RWPE2 (cell line): Measurements from ENCODE around the gene STEAP4.

ENCODE experiments used
- ATAC-seq: fragments of 200-7000 bp; cut with Tn5 transposase; 3 replicates; pipeline ENCODE4 v1.9.1; 2021; ENCODE audit warnings: low read depth
- DNase-seq: peaks from one replicate; pipeline ENCODE4 v3.0.0-alpha.2; 2020; ENCODE audit warnings: low spot score
- H3K27ac ChIP-seq: fragments of 450-650 bp; 2 replicates; pipeline ENCODE4 v1.5.1; 2017; ENCODE audit warnings: mild to moderate bottlenecking; ENCODE audit not compliant: poor library complexity, severe bottlenecking
- H3K27me3 ChIP-seq: fragments of 250-450 bp; sonication (Bioruptor Pico); 2 replicates; pipeline ENCODE4 v1.5.1; 2021; ENCODE audit warnings: mild to moderate bottlenecking, moderate library complexity; ENCODE audit not compliant: insufficient read depth, poor library complexity, severe bottlenecking
- H3K36me3 ChIP-seq: fragments of 250-450 bp; sonication (Bioruptor Pico); 2 replicates; pipeline ENCODE4 v1.5.1; 2020; ENCODE audit warnings: low read depth, mild to moderate bottlenecking, moderate library complexity
- H3K4me1 ChIP-seq: fragments of 250-450 bp; sonication (Bioruptor Pico); 2 replicates; pipeline ENCODE4 v1.5.1; 2021; ENCODE audit warnings: mild to moderate bottlenecking, moderate library complexity; ENCODE audit not compliant: insufficient read depth, poor library complexity, severe bottlenecking
- H3K4me3 ChIP-seq: fragments of 250-450 bp; sonication (Bioruptor Pico); 2 replicates; pipeline ENCODE4 v1.5.1; 2021; ENCODE audit warnings: mild to moderate bottlenecking, moderate library complexity; ENCODE audit not compliant: severe bottlenecking
- H3K9me3 ChIP-seq: fragments of 250-450 bp; sonication (Bioruptor Pico); 2 replicates; pipeline ENCODE4 v1.5.1; 2021; ENCODE audit warnings: mild to moderate bottlenecking, moderate library complexity; ENCODE audit not compliant: severe bottlenecking
- TF ChIP-seq, protein P1 (sequence below): fragments of 450-650 bp; IDR thresholded peaks from one replicate; pipeline ENCODE4 v1.5.1; 2017; ENCODE audit warnings: mild to moderate bottlenecking, moderate library complexity; ENCODE audit not compliant: poor library complexity, severe bottlenecking

The STEAP4 gene

DNA sequence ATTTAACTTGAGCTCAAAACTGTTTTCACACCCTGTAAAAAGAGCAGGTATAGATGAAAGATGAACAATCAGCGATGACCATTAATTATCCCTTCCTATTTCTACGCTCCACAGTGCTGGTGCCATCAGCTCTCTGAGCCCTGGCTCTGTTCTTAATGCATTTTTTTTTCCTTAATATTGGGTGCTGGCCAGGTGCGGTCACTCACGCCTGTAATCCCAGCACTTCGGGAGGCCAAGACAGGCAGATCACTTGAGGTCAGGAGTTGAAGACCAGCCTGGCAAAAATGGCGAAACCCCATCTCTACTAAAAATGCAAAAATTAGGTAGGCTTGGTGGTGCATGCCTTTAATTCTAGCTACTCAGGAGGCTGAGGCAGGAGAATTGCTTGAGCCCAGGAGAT is 4.2 kb downstream of the STEAP4 start:
- TF ChIP-seq, protein P1, sequence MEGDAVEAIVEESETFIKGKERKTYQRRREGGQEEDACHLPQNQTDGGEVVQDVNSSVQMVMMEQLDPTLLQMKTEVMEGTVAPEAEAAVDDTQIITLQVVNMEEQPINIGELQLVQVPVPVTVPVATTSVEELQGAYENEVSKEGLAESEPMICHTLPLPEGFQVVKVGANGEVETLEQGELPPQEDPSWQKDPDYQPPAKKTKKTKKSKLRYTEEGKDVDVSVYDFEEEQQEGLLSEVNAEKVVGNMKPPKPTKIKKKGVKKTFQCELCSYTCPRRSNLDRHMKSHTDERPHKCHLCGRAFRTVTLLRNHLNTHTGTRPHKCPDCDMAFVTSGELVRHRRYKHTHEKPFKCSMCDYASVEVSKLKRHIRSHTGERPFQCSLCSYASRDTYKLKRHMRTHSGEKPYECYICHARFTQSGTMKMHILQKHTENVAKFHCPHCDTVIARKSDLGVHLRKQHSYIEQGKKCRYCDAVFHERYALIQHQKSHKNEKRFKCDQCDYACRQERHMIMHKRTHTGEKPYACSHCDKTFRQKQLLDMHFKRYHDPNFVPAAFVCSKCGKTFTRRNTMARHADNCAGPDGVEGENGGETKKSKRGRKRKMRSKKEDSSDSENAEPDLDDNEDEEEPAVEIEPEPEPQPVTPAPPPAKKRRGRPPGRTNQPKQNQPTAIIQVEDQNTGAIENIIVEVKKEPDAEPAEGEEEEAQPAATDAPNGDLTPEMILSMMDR, result no peak
- ATAC-seq (no peak), DNase-seq (no peak)
- no peaks in the 10 kb centered on the region for H3K27me3 ChIP-seq
- no peaks in the 10 kb centered on the region for H3K9me3 ChIP-seq
- H3K27ac ChIP-seq, result no peak overlapping the region
- H3K4me1 ChIP-seq, result no peaks in the 10 kb centered on the region
- no peak overlapping the region for H3K4me3 ChIP-seq
- H3K36me3 ChIP-seq, result no peaks in the 10 kb centered on the region

DNA sequence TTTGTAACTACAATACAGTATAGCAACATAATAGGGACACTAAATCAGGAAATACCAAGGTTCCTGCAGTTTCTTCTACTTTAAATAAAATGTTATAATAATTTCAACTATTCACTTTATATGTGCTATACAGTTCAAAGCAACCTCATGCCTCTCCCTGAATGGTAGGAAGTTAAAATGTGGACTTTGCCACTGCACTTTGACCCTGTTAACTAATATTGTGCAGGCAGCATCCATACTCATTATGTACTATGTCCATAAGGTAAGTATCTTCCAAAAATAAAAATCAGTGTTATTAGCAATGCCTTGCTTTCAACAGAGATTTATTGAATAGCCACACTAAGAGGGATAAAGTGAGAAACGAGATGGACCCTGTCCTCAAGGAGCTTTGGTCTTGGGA is 4.8 kb downstream of the STEAP4 start:
- ATAC-seq, result no peak
- DNase-seq, result no peak
- no peaks in the 10 kb centered on the region for H3K4me1 ChIP-seq
- no peaks in the 10 kb centered on the region for H3K9me3 ChIP-seq
- no peak overlapping the region for H3K4me3 ChIP-seq
- H3K27ac ChIP-seq, result no peak overlapping the region
- no peaks in the 10 kb centered on the region for H3K27me3 ChIP-seq
- H3K36me3 ChIP-seq, result no peaks in the 10 kb centered on the region
- TF ChIP-seq, protein P1, result no peak

DNA sequence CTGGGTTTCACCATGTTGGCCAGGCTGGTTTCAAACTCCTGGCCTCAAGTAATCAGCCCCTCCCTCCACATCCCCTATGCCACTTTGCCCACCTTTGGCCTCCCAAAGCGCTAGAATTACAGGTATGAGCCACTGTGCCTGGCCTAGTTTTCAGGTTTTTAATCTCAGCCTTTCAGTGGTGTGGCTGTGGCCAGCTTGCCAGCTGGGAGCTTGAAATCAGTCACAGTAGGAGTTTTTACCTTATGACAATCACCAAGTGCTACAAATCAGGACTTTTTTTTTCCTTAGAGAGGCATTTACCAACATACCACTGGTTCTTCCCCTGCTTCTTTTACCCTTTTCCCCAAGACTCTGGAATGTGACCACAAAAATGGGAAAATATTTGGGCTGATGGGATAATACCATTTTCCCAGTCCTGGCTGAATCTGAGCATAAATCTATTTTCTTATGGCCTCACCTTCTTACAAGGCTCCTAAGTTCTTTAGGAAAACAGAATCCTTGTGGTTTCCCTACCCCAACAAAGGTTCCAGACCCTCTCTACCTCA is 6.2 kb downstream of the STEAP4 start:
- no peak for DNase-seq
- Histone ChIP-seq H3K4me3 (no peak overlapping the region), H3K4me1 (no peaks in the 10 kb centered on the region), H3K9me3 (no peaks in the 10 kb centered on the region), H3K27ac (no peak overlapping the region), H3K27me3 (no peaks in the 10 kb centered on the region), H3K36me3 (no peaks in the 10 kb centered on the region)
- TF ChIP-seq, protein P1, result no peak
- ATAC-seq, result no peak

DNA sequence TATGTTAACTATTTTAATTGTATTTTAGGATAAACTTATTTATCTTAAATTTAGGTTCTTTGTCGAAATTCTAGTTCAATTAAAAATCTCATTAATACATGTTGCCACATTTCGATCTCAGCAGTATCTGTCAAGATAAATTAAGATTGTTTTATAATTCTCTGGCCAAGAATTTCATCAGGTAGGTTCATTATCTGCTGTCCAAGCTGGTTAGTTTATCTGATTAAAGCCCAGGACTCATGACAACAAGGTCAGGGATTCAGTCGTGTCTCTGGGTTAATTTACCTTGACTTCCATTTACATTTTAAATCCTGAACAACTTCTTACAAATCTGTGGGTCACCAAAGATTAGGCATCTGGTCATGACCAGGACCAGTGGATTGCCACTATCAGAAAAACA is 7.6 kb downstream of the STEAP4 start:
- H3K4me3 ChIP-seq, result no peak overlapping the region
- ATAC-seq (no peak), DNase-seq (no peak)
- H3K27me3 ChIP-seq, result no peaks in the 10 kb centered on the region
- no peaks in the 10 kb centered on the region for H3K36me3 ChIP-seq
- no peaks in the 10 kb centered on the region for H3K4me1 ChIP-seq
- TF ChIP-seq, protein P1, result no peak
- H3K27ac ChIP-seq, result no peak overlapping the region
- no peaks in the 10 kb centered on the region for H3K9me3 ChIP-seq

DNA sequence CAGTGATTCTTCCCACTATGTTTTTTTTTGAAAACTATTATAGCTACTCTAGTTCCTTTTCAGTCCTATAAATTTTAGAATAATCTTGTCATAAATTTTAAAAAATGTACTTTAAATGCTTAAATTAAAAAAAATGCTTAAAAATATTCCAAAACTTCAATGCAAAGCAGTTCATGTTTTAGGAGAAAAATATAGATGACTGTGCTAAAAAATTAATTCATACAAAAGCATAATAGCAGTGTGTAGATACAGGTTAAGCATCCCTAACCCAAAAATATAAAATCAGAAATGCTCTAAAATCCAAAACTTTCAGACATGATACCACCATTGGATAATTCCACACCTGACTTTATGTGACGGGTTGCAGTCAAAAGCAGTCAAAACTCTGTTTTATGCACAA is 12.8 kb downstream of the STEAP4 start:
- H3K36me3 ChIP-seq, result no peaks in the 10 kb centered on the region
- H3K27me3 ChIP-seq, result no peaks in the 10 kb centered on the region
- peaks cover 27% of the 10 kb centered on the region for H3K4me1 ChIP-seq
- DNase-seq, result no peak
- H3K9me3 ChIP-seq, result no peaks in the 10 kb centered on the region
- no peak for ATAC-seq
- no peak overlapping the region for H3K4me3 ChIP-seq
- TF ChIP-seq, protein P1, result no peak
- no peak overlapping the region for H3K27ac ChIP-seq
